Upper lobe of right lung (tissue), 1 donor: Measurements from ENCODE around the gene ACBD3. TPM values are rescaled to one million over a fixed set of nuclear protein-coding genes. Genes with fewer than 3 reads are reported as not detected.

Experiments used
- ATAC-seq: fragments of 200-7000 bp; cut with Tn5 transposase; one replicate; pipeline ENCODE4 v1.9.1; 2020; ENCODE audit warnings: mild to moderate bottlenecking, moderate library complexity
- DNase-seq: peaks from one replicate; pipeline ENCODE4 v3.0.0-alpha.2; 2020
- H3K27ac ChIP-seq: fragments of 200-600 bp; one replicate; pipeline ENCODE4 v1.8.0; 2022
- H3K27me3 ChIP-seq: fragments of 200-600 bp; one replicate; pipeline ENCODE4 v1.8.0; 2022; ENCODE audit warnings: mild to moderate bottlenecking
- H3K36me3 ChIP-seq: fragments of 200-600 bp; one replicate; pipeline ENCODE4 v1.8.0; 2022
- H3K4me1 ChIP-seq: fragments of 200-600 bp; one replicate; pipeline ENCODE4 v1.8.0; 2022
- H3K4me3 ChIP-seq: fragments of 200-600 bp; one replicate; pipeline ENCODE4 v1.8.0; 2022; ENCODE audit warnings: mild to moderate bottlenecking
- H3K9me3 ChIP-seq: fragments of 200-600 bp; one replicate; pipeline ENCODE4 v1.8.0; 2022
- CTCF ChIP-seq: fragments of 200-600 bp; IDR thresholded peaks from one replicate; pipeline ENCODE4 v1.8.0; 2022; ENCODE audit warnings: antibody characterized with exemption
- intact Hi-C: fragments of 100-400 bp; cut with DNase I; formaldehyde crosslinking; loops from one replicate; pipeline ENCODE4 v1.11.0; 2022
- total RNA-seq: library from RNA; stranded (reverse); fragmentation: NEBNext Ultra II Directional; extraction: Animal tissue kit (Norgen Biotek cat#: 25700); gene quantifications from one replicate; pipeline ENCODE4 v1.2.1, GENCODE V29; 2021
- donor health status: DM: no; HTN: yes; CAD: no; lungs with severe emphysema.

ACBD3 gene
- total RNA-seq, 1 donor from 2014 or later: 42.2 TPM

- TF ChIP-seq CTCF: peak; percentile 28
- intact Hi-C loops: no loop called here
- no peaks in the 10 kb centered on the region for H3K9me3 ChIP-seq
- H3K4me1 ChIP-seq: no peaks in the 10 kb centered on the region
- no peaks in the 10 kb centered on the region for H3K36me3 ChIP-seq
- H3K27me3 ChIP-seq: no peaks in the 10 kb centered on the region
- DNase-seq (no peak), ATAC-seq (peak; percentile 40)
- no peak overlapping the region for H3K27ac ChIP-seq
- no peak overlapping the region for H3K4me3 ChIP-seq
These were observed 14.6 kb upstream of the ACBD3 start for GRCh38 chr1:226201029-226201593.

- H3K4me1 ChIP-seq: no peaks in the 10 kb centered on the region
- no peak overlapping the region for H3K4me3 ChIP-seq
- H3K36me3 ChIP-seq: no peaks in the 10 kb centered on the region
- no peaks in the 10 kb centered on the region for H3K27me3 ChIP-seq
- ATAC-seq: no peak
- H3K27ac ChIP-seq: no peak overlapping the region
- no peaks in the 10 kb centered on the region for H3K9me3 ChIP-seq
- TF ChIP-seq CTCF: no peak
- intact Hi-C loops: loop anchor here (5.0 kb wide), 1 partner anchor 73 kb away; no protein-coding TSS in a partner anchor
- no peak for DNase-seq
These were observed 13.4 kb upstream of the ACBD3 start for GRCh38 chr1:226199971-226200370.

- DNase-seq (no peak), ATAC-seq (no peak)
- no peaks in the 10 kb centered on the region for H3K4me1 ChIP-seq
- intact Hi-C loops: loop anchor here (5.0 kb wide), 1 partner anchor 68 kb away; no protein-coding TSS in a partner anchor
- no peaks in the 10 kb centered on the region for H3K27me3 ChIP-seq
- no peak overlapping the region for H3K4me3 ChIP-seq
- TF ChIP-seq CTCF: no peak
- H3K9me3 ChIP-seq: no peaks in the 10 kb centered on the region
- no peaks in the 10 kb centered on the region for H3K36me3 ChIP-seq
- H3K27ac ChIP-seq: no peak overlapping the region
These were observed 8.6 kb upstream of the ACBD3 start for GRCh38 chr1:226195144-226195543.

- H3K27me3 ChIP-seq: no peaks in the 10 kb centered on the region
These were observed 839 bp upstream of the ACBD3 start for GRCh38 chr1:226187380-226187779.

GRCh38 chr1:226187019-226187322 is 430 bp upstream of the ACBD3 start:
- Histone ChIP-seq H3K9me3 (no peaks in the 10 kb centered on the region), H3K36me3 (no peaks in the 10 kb centered on the region), H3K4me3 (peak overlapping the region; percentile 75), H3K27ac (peak overlapping the region; percentile 89), H3K27me3 (no peaks in the 10 kb centered on the region), H3K4me1 (peaks cover 25% of the 10 kb centered on the region)
- intact Hi-C loops: no loop called here
- ATAC-seq: no peak
- TF ChIP-seq CTCF: no peak
- no peak for DNase-seq

More at GRCh38 chr1:226187380-226187779, 839 bp upstream of the ACBD3 start:
- intact Hi-C loops: no loop called here
- Histone ChIP-seq H3K4me3 (peak overlapping the region; percentile 75), H3K4me1 (peaks cover 21% of the 10 kb centered on the region), H3K9me3 (no peaks in the 10 kb centered on the region), H3K27ac (peak overlapping the region; percentile 89), H3K36me3 (no peaks in the 10 kb centered on the region)
- TF ChIP-seq CTCF: no peak
- DNase-seq (no peak), ATAC-seq (no peak)
